ENCODE results near the gene THRSP.
"Not testable (repeated sequence)": the region's sequence is repeated elsewhere in the genome, so short reads cannot be mapped to it uniquely, and the experiment has no call there.

Gene THRSP

GRCh38 chr11:78069465-78069864 is 5.8 kb downstream of the THRSP start:
- DNase-seq, result no peak

- DNase-seq, result no peak
These were observed 7.0 kb downstream of the THRSP start for GRCh38 chr11:78070621-78071020.

GRCh38 chr11:78071717-78072116 is 8.1 kb downstream of the THRSP start:
- no peak for DNase-seq

DNA sequence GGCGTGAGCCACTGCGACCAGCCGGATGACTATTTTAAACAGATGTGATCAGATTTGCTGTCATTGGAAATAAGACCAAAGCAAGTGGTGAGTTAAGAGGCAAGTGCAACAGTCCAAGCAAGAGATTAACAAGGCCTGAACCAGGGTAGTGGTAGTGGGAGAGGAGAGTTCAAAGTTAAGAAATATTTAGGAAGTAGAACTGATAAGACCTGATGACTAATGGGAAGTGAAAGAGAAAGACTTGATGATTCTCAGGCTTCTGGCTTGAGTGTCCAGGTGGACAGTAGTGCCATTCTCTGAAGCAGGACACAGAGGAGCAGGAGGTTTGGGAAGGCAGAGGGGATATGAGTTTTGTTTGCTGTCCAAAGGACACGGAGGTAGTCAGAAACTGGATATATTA is 8.8 kb downstream of the THRSP start:
- DNase-seq, result no peak

DNA sequence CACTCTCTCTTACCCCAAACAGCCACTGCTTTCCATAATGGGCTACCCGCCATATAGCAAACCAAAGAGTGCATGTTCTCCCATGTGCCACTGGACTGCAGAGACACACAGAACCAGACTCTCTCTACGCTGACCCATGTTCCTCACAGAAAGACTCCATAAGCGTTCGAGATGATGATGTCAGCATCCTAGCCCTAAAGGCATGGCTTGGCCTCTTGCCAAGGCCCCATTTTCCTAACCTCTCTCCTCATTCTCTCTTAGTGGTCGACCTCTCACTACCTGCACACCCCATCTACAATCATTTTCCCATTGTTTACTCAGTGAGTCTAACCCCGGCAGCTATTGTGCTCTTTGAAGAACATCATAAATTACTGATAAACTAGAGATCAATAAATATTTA is 11.1 kb downstream of the THRSP start:
- DNase-seq, result no peak

DNA sequence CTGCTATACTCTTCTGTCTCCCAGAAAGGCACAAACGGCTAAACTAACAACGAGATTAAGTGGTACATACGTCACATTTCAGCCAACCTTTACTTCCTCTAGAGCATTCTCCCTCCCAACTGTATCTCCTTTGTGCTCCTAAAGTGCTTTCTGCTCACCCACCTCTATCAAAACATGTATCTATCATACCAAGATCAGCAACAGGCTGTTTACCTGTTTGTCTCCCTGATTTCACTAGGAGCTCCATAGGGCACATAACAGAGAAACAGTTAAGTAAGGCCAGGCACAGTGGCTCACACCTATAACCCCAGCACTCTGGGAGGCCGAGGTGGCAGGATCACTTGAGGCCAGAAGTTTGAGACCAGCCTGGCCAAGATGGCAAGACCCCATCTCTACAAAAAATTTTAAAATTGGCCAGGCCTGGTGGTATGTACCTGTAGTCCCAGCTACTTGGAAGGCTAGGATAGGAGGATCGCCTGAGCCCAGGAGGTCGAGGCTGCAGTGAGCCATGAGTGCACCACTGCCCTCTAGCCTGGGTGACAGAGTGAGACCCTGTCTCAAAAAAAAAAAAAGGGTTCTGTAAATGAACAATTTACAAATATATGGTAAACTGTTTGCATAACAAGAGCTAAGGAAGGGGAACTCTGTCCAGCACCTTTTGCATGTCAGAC is 13.2 kb downstream of the THRSP start:
- no peak for DNase-seq

DNA sequence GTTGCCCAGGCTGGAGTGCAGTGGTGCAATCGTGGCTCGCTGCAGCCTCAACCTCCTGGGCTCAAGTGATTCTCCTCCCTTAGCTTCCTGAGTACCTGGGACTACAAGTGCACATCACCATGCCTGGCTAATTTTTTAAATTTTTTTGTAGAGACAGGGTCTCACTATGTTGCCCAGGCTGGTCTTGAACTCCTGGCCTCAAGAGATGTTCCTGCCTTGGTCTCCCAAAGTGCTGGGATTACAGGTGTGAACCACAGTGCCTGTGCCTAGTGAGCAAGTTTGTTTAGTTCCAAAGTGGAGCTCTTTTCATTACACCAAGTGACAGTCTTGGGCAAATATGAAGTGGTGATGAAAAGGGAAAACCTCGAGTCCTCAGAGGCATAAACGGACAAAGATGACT is 13.9 kb downstream of the THRSP start:
- DNase-seq, result not testable (repeated sequence)

DNA sequence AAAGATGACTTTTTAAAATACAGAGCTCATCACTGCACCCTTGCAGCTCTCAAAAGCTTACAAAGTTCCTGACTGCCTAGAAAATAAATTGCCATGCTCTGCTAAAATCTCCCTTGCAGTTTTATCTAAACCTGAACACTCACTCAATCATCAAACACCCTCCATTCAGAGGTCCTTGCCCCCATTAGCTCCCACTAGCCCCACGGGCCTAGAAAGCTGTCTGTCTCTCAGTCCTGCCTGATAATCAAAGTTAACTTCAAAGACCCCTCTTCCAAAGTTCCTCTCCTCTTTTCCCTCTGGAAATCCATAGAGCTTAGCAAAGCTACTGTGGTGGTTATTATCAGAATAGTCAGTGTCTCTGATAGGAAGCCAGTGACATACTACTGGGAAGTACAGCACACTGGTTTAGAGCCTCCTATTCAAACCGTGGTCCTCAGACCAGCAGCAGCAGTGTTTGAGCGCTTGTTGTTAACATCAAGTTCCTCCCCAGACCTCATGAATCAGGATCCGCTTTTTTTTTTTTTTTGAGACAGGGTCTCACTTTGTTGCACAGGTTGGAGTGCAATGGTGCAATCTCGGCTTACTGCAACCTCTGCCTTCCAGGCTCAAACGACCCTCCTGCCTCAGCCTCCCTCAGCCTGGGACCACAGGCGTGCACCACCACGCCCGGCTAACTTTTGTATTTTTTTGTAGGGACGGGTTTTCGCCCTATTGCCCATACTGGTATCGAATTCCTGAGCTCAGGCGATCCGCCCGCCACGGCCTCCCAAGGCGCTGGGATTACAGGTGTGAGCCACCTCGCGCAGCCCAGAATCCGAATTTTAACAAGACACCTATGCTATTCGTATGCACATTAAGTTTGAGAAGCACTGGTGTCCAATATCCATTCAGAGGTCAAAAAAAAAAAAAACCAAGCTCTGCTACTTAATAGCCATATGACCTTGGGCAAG is 14.8 kb downstream of the THRSP start:
- no peak for DNase-seq

DNA sequence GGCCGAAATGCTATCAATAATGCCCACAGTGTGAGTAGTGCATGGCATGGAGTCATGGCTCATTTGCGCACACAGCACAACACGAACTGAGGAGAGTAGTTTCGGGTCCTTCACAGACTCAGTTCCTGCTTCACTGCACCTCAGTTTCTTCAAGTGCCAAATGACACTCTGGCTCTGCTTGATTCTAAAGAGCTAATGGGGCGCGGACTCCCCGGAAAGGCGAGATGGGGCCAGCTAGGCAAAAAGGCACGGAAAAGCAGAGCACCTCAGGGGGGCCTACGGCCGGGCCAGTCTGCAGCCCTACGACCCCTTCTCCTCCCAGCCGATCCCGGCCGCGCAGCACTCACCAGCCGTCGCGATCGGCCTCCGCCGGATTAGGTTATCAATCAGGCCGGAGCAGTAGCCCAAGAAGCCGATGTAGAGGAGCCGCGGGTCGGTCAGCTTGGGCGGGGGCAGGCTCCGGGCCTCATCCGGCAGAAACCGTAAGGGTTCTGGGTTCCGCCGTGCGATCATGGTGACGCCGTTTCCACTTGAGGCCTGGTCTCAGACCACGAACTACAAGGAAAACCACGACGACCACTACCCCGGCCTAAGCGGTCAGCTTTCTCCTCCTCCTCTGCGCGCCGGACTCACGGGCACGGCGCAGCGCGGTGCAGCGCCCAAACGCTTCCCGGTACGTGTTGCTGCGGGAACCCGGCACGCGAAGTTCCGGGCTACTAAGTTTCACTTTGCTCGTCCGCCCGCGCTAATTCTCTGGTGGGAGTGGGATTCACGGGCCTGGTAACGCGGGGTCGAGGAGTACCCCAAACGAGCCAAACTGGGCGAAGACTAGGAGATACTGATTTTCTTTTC is 15.8 kb downstream of the THRSP start, which contains the start of gene NDUFC2:
Gene NDUFC2, minus strand, starts transcription at position 631 of the 852 bp plus-strand sequence. Its CDS starts 118 bp downstream, at position 513.
- peak; percentile 80 for DNase-seq

DNA sequence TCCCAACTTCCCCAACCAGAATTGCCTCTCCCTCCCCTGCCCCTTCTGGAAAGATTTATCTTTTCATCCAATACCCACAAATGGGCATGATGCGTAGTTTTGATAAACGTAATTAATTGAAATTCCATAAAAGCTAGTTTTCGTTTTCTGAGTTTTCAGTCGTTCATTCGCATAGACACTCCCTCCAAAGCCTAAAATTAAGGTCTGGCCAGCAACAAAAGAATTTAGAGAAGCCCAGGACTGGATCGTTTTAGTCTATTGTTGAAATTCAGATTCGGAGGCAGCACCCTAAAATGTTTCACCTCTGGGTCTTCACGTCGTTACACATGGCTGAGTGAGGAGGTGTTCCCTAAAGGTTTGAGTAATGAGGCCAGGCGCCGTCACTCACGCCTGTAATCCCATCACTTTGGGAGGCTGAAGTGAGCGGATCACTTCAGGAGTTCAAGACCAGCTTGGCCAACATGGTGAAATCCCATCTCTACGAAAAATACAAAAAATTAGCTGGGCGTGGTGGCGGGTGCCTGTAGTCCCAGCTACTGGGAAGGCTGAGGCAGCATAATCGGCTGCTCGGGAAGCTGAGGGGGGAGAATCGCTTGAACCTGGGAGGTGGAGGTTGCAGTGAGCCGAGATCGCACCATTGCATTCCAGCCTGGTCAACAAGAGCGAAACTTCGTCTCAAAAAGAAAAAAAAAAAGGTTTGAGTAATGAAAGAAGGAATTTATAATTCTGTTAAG is 16.6 kb downstream of the THRSP start:
- no peak for DNase-seq

DNA sequence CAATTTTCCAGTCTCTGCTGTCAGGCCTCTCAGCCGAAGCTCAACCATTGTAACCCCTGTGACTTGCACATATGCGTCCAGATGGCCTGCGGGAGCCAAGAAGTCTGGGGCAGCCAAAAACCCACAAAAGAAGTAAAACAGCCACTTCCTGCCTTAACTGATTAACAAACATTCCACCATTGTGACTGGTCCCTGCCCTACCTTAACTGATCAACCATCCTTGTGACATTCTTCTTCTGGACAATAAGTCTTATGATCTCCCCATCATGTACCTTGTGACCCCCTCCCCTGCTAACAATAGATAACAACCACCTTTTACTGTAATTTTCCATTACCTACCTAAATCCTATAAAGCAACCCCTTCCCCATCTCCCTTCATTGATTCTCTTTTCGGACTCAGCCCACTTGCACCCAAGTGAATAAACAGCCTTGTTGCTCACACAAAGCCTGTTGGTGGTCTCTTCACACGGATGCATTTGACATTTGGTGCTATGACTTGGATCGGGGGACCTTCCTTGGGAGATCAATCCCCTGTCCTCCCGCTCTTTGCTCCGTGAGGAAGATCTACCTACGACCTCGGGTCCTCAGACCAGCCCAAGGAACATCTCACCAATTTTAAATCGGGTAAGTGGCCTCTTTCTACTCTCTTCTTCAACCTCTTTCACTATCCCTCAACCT is 17.3 kb downstream of the THRSP start:
- peak; percentile 32 for DNase-seq

- no peak for DNase-seq
These were observed 17.9 kb downstream of the THRSP start for GRCh38 chr11:78081583-78081982.

GRCh38 chr11:78082146-78082545 is 18.5 kb downstream of the THRSP start:
- DNase-seq, result no peak

DNA sequence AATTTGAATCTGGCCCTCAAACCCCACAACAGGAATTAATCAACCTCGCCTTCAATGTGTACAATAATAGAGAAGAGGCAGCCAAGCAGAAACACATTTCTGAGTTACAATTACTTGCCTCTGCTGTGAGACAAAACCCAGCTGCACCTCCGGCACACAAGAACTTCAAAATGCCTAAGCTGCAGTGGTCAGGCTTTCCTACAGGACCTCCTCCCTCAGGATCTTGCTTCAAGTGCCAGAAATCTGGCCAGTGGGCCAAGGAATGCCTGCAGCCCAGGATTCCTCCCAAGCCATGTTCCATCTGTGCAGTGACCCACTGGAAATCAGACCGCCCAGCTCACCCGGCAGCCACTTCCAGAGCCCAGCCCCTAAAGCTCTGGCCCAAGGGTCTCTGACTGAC is 19.4 kb downstream of the THRSP start:
- DNase-seq, result no peak

DNA sequence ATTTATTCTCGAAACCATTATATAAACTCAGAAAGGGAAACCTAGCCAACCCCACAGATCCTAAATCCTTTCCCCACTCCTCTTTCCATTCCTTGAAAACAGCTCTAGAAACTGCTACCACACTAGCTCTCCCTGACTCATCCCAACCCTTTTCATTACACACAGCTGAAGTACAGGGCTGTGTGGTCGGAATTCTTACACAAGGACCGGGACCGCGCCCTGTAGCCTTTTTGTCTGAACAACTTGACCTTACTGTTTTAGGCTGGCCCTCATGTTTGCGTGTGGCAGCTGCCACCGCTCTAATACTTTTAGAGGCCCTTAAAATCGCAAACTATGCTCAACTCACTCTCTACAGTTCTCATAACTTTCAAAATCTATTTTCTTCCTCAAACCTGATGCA is 20.8 kb downstream of the THRSP start:
- DNase-seq, result not testable (repeated sequence)

GRCh38 chr11:78085972-78086371 is 22.3 kb downstream of the THRSP start:
- DNase-seq, result no peak

DNA sequence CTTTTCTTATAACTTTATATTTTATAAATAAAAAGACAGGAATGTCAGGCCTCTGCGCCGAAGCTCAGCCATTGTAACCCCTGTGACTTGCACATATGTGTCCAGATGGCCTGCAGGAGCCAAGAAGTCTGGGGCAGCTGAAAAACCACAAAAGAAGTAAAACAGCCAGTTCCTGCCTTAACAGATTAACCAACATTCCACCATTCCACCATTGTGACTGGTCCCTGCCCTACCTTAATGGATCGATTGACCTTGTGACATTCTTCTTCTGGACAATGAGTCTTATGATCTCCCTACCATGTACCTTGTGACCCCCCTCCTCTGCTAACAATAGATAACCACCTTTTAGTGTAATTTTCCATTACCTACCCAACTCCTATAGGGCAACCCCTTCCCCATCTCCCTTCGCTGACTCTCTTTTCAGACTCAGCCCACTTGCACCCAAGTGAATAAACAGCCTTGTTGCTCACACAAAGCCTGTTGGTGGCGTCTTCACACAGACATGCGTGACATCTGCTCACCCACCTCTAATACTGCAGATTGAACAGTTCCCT is 22.9 kb downstream of the THRSP start:
- not testable (repeated sequence) for DNase-seq

- no peak for DNase-seq
These were observed 30.6 kb downstream of the THRSP start for GRCh38 chr11:78094250-78094649.

- DNase-seq, result no peak
These were observed 34.2 kb downstream of the THRSP start for GRCh38 chr11:78097666-78098385.

- DNase-seq, result no peak
These were observed 36.0 kb downstream of the THRSP start for GRCh38 chr11:78099666-78100065.

DNA sequence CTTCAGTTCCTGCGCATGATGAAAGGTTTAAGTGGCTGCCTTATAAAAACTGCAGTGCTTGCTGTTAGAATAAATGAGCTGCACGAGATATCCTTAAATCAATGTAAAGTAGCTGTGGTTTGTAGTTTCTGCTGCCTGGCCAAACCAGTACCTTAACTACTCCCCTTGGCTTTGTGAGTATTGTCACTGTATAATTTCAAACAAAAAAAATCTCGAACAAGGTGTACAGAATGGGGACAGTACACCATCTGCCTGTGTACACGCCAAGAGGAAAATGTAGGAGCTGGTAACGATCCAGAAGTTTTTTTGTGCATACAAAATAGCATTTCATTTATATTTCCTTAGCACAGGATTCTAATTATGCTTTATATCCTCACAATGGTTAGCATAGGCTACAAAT is 36.6 kb downstream of the THRSP start:
- DNase-seq, result no peak
